IPS DF 19.7 (cell line): ENCODE results near the gene OPRL1.
"Not testable (repeated sequence)": the region's sequence is repeated elsewhere in the genome, so short reads cannot be mapped to it uniquely, and the experiment has no call there.

ENCODE experiments used
- DNase-seq: peaks from one replicate; pipeline ENCODE4 v3.0.0-alpha.2; 2013; ENCODE audit warnings: low read depth, low spot score

Gene OPRL1

GRCh38 chr20:64083804-64084684 is 4.2 kb downstream of the OPRL1 start, which contains the start of gene LKAAEAR1:
TSS of gene LKAAEAR1 (minus strand) at chr20:64084398. CDS start at chr20:64084219, 179 bp downstream.
- no peak for DNase-seq

- no peak for DNase-seq
Observed at GRCh38 chr20:64084685-64085152, 4.8 kb downstream of the OPRL1 start.

- DNase-seq = no peak
Observed at GRCh38 chr20:64086801-64087200, 6.9 kb downstream of the OPRL1 start.

- not testable (repeated sequence) for DNase-seq
Observed at GRCh38 chr20:64087226-64087825, 7.4 kb downstream of the OPRL1 start.

- not testable (repeated sequence) for DNase-seq
Observed at GRCh38 chr20:64088586-64088985, 8.7 kb downstream of the OPRL1 start.

- DNase-seq = no peak
Observed at GRCh38 chr20:64090165-64090564, 10.3 kb downstream of the OPRL1 start.

GRCh38 chr20:64091340-64091739 is 11.5 kb downstream of the OPRL1 start:
- no peak for DNase-seq

GRCh38 chr20:64091770-64092169 is 11.9 kb downstream of the OPRL1 start:
- DNase-seq = no peak

- DNase-seq = no peak
Observed at GRCh38 chr20:64092258-64093012, 12.6 kb downstream of the OPRL1 start.

GRCh38 chr20:64093013-64093503 is 13.2 kb downstream of the OPRL1 start:
- DNase-seq = no peak

- no peak for DNase-seq
Observed at GRCh38 chr20:64095455-64095854, 15.6 kb downstream of the OPRL1 start.

- no peak for DNase-seq
Observed at GRCh38 chr20:64095927-64096326, 16.0 kb downstream of the OPRL1 start.

- DNase-seq = no peak
Observed at GRCh38 chr20:64096535-64096934, 16.7 kb downstream of the OPRL1 start.

- no peak for DNase-seq
Observed at GRCh38 chr20:64098471-64099013, 18.7 kb downstream of the OPRL1 start.

GRCh38 chr20:64099086-64099786 is 19.4 kb downstream of the OPRL1 start:
- DNase-seq = no peak

- no peak for DNase-seq
Observed at GRCh38 chr20:64099880-64100565, 20.1 kb downstream of the OPRL1 start.

- DNase-seq = no peak
Observed at GRCh38 chr20:64100566-64100888, 20.6 kb downstream of the OPRL1 start.

- DNase-seq = no peak
Observed at GRCh38 chr20:64100946-64101688, 21.2 kb downstream of the OPRL1 start.

GRCh38 chr20:64101731-64102621 is 22.1 kb downstream of the OPRL1 start:
- DNase-seq = no peak
